ENCODE data around the gene ADCY2.

Gene ADCY2

GRCh38 chr5:7608772-7609171, 212.8 kb downstream of the ADCY2 start:
- DNase-seq: no peak

GRCh38 chr5:7609726-7610125, 213.8 kb downstream of the ADCY2 start:
- DNase-seq: no peak

GRCh38 chr5:7610531-7611177, 214.7 kb downstream of the ADCY2 start:
- no peak for DNase-seq

- no peak for DNase-seq
Observed at GRCh38 chr5:7611518-7611917, 215.6 kb downstream of the ADCY2 start.

GRCh38 chr5:7615566-7616061, 219.7 kb downstream of the ADCY2 start:
- no peak for DNase-seq

GRCh38 chr5:7616897-7617296, 221.0 kb downstream of the ADCY2 start:
- no peak for DNase-seq

- no peak for DNase-seq
Observed at GRCh38 chr5:7622498-7622897, 226.6 kb downstream of the ADCY2 start.

GRCh38 chr5:7625740-7626139, 229.8 kb downstream of the ADCY2 start:
- no peak for DNase-seq

GRCh38 chr5:7628248-7628647, 232.3 kb downstream of the ADCY2 start:
- DNase-seq: no peak

- DNase-seq: no peak
Observed at GRCh38 chr5:7628820-7629219, 232.9 kb downstream of the ADCY2 start.

- DNase-seq: no peak
Observed at GRCh38 chr5:7629561-7629960, 233.6 kb downstream of the ADCY2 start.

GRCh38 chr5:7634837-7635236, 238.9 kb downstream of the ADCY2 start:
- DNase-seq: no peak

GRCh38 chr5:7638456-7638855, 242.5 kb downstream of the ADCY2 start:
- no peak for DNase-seq

GRCh38 chr5:7642029-7642428, 246.1 kb downstream of the ADCY2 start:
- no peak for DNase-seq

- no peak for DNase-seq
Observed at GRCh38 chr5:7644723-7645122, 248.8 kb downstream of the ADCY2 start.

- DNase-seq: no peak
Observed at GRCh38 chr5:7650755-7651154, 254.8 kb downstream of the ADCY2 start.

GRCh38 chr5:7653046-7653445, 257.1 kb downstream of the ADCY2 start:
- DNase-seq: no peak

GRCh38 chr5:7657153-7657552, 261.2 kb downstream of the ADCY2 start:
- DNase-seq: no peak

GRCh38 chr5:7659420-7659819, 263.5 kb downstream of the ADCY2 start:
- DNase-seq: no peak

GRCh38 chr5:7662289-7662688, 266.4 kb downstream of the ADCY2 start:
- no peak for DNase-seq

- DNase-seq: no peak
Observed at GRCh38 chr5:7663808-7664207, 267.9 kb downstream of the ADCY2 start.

- DNase-seq: no peak
Observed at GRCh38 chr5:7664208-7664607, 268.3 kb downstream of the ADCY2 start.

GRCh38 chr5:7667216-7667767, 271.4 kb downstream of the ADCY2 start:
- DNase-seq: no peak

GRCh38 chr5:7668161-7668560, 272.2 kb downstream of the ADCY2 start:
- no peak for DNase-seq

- DNase-seq: no peak
Observed at GRCh38 chr5:7668627-7669026, 272.7 kb downstream of the ADCY2 start.
